K562 (cell line): ENCODE data around the gene ACP5. TPM values are rescaled to one million over a fixed set of nuclear protein-coding genes. Genes with fewer than 3 reads are reported as not detected.

Source experiments
- ATAC-seq: fragments of 200-7000 bp; cut with Tn5 transposase; 3 replicates; pipeline ENCODE4 v1.9.1; 2020; ENCODE audit warnings: moderate library complexity
- BruUV-seq: library from RNA; stranded (reverse); fragments of 400-500 nt; replicated peaks from 2 replicates; lab custom pipeline; 2021; lab: Mats Ljungman, UMichigan
- CTCF ChIA-PET: fragments of 300-600 bp; formaldehyde crosslinking; extraction: SDS; loops from one replicate; lab custom pipeline; 2021; ENCODE audit warnings: low intra/inter-chr PET ratio; lab: Yijun Ruan, JAX
- POLR2A ChIA-PET: fragments of 300-600, 350-650 bp; sonication (Branson Sonifier 250); formaldehyde crosslinking; extraction: SDS; loops from one replicate; lab custom pipeline; 2021; ENCODE audit warnings: antibody characterized with exemption, inconsistent platforms; lab: Yijun Ruan, JAX
- DNase-seq, 4 experiments: peaks; one replicate each; pipeline versions ENCODE4 v3.0.0 to v3.0.0-alpha.2; 2011 to 2018; ENCODE audit warnings: low spot score in 3 of 4, mixed read lengths in 3 of 4; ENCODE audit errors: extremely low read depth in 1 of 4
- FAIRE-seq: peaks from 2 replicates; lab custom pipeline; 2011; peaks lifted over from hg19 to GRCh38; lab: Jason Lieb, UNC
- H2AFZ ChIP-seq: 2 replicates; pipeline ENCODE4 v1.6.0; 2011; ENCODE audit warnings: low read depth, low read length, control low read depth, inconsistent platforms
- H3K27ac ChIP-seq: fragments of 200-600 bp; 3 replicates; pipeline ENCODE4 v1.8.0; 2011; ENCODE audit warnings: low read depth, mild to moderate bottlenecking, control low read depth, inconsistent platforms, low read length, moderate library complexity, mixed read lengths; ENCODE audit errors: extremely low read depth
- H3K27me3 ChIP-seq, 2 experiments: fragments of 300-600 bp in 1 of 2; 2 replicates in 1 of 2; 3 replicates in 1 of 2; pipeline versions ENCODE4 v1.6.0 to v1.8.0; 2011; ENCODE audit warnings: inconsistent platforms in 2 of 2, low read length in 2 of 2, mild to moderate bottlenecking in 1 of 2, mixed read lengths in 1 of 2, moderate library complexity in 1 of 2; ENCODE audit not compliant: control insufficient read depth in 2 of 2, insufficient read depth in 2 of 2
- H3K36me3 ChIP-seq: fragments of 300-600 bp; 3 replicates; pipeline ENCODE4 v1.8.0; 2011; ENCODE audit warnings: mild to moderate bottlenecking, low read length, inconsistent platforms; ENCODE audit not compliant: control insufficient read depth, insufficient read depth
- H3K4me1 ChIP-seq, 2 experiments: fragments of 200-600 bp in 1 of 2; replicated peaks in 1 of 2; 2 replicates in 1 of 2; 3 replicates in 1 of 2; pipeline versions ENCODE4 v1.5.1 to v1.8.0; 2011; ENCODE audit warnings: inconsistent platforms in 2 of 2, low read length in 2 of 2, mild to moderate bottlenecking in 1 of 2, mixed read lengths in 1 of 2, moderate library complexity in 1 of 2; ENCODE audit not compliant: control insufficient read depth in 2 of 2, insufficient read depth in 2 of 2
- H3K4me2 ChIP-seq: 2 replicates; pipeline ENCODE4 v1.6.1; 2011; ENCODE audit warnings: low read length, control low read depth, inconsistent platforms, mixed read lengths; ENCODE audit not compliant: insufficient read depth
- H3K4me3 ChIP-seq: fragments of 200-600 bp; sonication (generic), shearing (Covaris generic); 2 replicates; pipeline ENCODE4 v1.5.1; 2016; ENCODE audit warnings: control low read depth, inconsistent platforms
- H3K79me2 ChIP-seq: fragments of 200-600 bp; 3 replicates; pipeline ENCODE4 v1.8.0; 2011; ENCODE audit warnings: low read length, inconsistent platforms; ENCODE audit not compliant: control insufficient read depth, insufficient read depth
- H3K9ac ChIP-seq, 2 experiments: 2 replicates each; pipeline versions ENCODE4 v1.6.0 to v1.6.1; 2011; ENCODE audit warnings: low read depth in 2 of 2, low read length in 2 of 2, control low read depth in 1 of 2, inconsistent platforms in 1 of 2, mild to moderate bottlenecking in 1 of 2, mixed read lengths in 1 of 2; ENCODE audit not compliant: insufficient read depth in 1 of 2
- H3K9me1 ChIP-seq: one replicate; pipeline ENCODE4 v1.6.0; 2011; ENCODE audit warnings: inconsistent platforms, mild to moderate bottlenecking, low read length, moderate library complexity; ENCODE audit not compliant: control insufficient read depth, insufficient read depth
- H3K9me3 ChIP-seq: replicated peaks from 2 replicates; pipeline ENCODE4 v1.5.1; 2011; ENCODE audit warnings: low read depth, low read length, inconsistent platforms; ENCODE audit not compliant: control insufficient read depth, insufficient read depth
- H4K20me1 ChIP-seq: replicated peaks from 2 replicates; pipeline ENCODE4 v1.6.1; 2011; ENCODE audit warnings: low read length, inconsistent platforms, mixed read lengths; ENCODE audit not compliant: control insufficient read depth, insufficient read depth
- CBX5 ChIP-seq: IDR thresholded peaks from 2 replicates; pipeline ENCODE4 v1.6.1; 2014; ENCODE audit warnings: low read depth, borderline replicate concordance
- FOSL1 ChIP-seq: fragments of 200-800 bp; sonication (Bioruptor generic); conservative IDR thresholded peaks from 2 replicates; pipeline ENCODE4 v1.6.1; 2016; ENCODE audit warnings: missing genetic modification characterization, missing compliant biosample characterization
- HDAC2 ChIP-seq: fragments of 450-650 bp; IDR thresholded peaks from 2 replicates; pipeline ENCODE4 v1.6.1; 2016; ENCODE audit warnings: mild to moderate bottlenecking
- PCBP2 ChIP-seq: fragments of 200-400 bp; formaldehyde crosslinking; IDR thresholded peaks from 2 replicates; pipeline ENCODE4 v1.6.1; 2018; ENCODE audit warnings: low read length, low read depth, mild to moderate bottlenecking, moderate library complexity; ENCODE audit not compliant: poor library complexity, severe bottlenecking
- RAD21 ChIP-seq, 2 experiments: fragments of 250-450 bp in 1 of 2; fragments of 450-650 bp in 1 of 2; sonication (Bioruptor Pico) in 1 of 2; formaldehyde crosslinking in 1 of 2; IDR thresholded peaks in 1 of 2; conservative IDR thresholded peaks in 1 of 2; 2 replicates each; pipeline versions ENCODE4 v1.4.0 to v1.8.0; 2020 to 2022; ENCODE audit warnings: mild to moderate bottlenecking in 2 of 2, moderate library complexity in 1 of 2
- RBM22 ChIP-seq: fragments of 200-400 bp; formaldehyde crosslinking; IDR thresholded peaks from 2 replicates; pipeline ENCODE4 v1.6.1; 2018; ENCODE audit warnings: low read length, low read depth; ENCODE audit not compliant: poor library complexity, severe bottlenecking
- RFX7 ChIP-seq: fragments of 250-450 bp; sonication (Bioruptor Pico); IDR thresholded peaks from 2 replicates; pipeline ENCODE4 v1.5.1; 2021; ENCODE audit warnings: mild to moderate bottlenecking
- STAT5B ChIP-seq: fragments of 250-450 bp; sonication (Bioruptor Pico); IDR thresholded peaks from 2 replicates; pipeline ENCODE4 v1.8.0; 2021; ENCODE audit warnings: mild to moderate bottlenecking, inconsistent platforms
- ZBTB1 ChIP-seq: sonication (generic); formaldehyde crosslinking; IDR thresholded peaks from 2 replicates; pipeline ENCODE4 v1.8.1; 2023; ENCODE audit warnings: missing genetic modification reagents, low read depth, mild to moderate bottlenecking, borderline replicate concordance
- ZEB2 ChIP-seq: fragments of 450-650 bp; IDR thresholded peaks from 2 replicates; pipeline ENCODE4 v1.6.1; 2016
- ZFP91 ChIP-seq: sonication (generic); formaldehyde crosslinking; IDR thresholded peaks from 2 replicates; pipeline ENCODE4 v1.8.0; 2022; ENCODE audit warnings: mild to moderate bottlenecking, missing genetic modification reagents
- ZNF384 ChIP-seq: IDR thresholded peaks from 2 replicates; pipeline ENCODE4 v1.6.1; 2012; ENCODE audit warnings: low read depth, low read length, improper control_type of control experiment
- WGBS: fragments of 100-300 bp; shearing (Covaris generic); methylation state at CpG from one replicate; pipeline ENCODE4 v1.1.6; 2016; ENCODE audit warnings: low coverage, mixed read lengths; ENCODE audit not compliant: insufficient coverage; ENCODE audit errors: missing lambda C conversion rate; 5-methylcytosine and 5-hydroxymethylcytosine counted together
- in situ Hi-C: fragments of 300-500 bp; cut with MboI; formaldehyde crosslinking; loops from 4 replicates; pipeline ENCODE4 v1.15.0; 2018; ENCODE audit warnings: inconsistent platforms, mixed read lengths
- intact Hi-C: fragments of 100-400 bp; cut with micrococcal nuclease; formaldehyde crosslinking; loops from 2 replicates; pipeline ENCODE4 v1.14.2; 2022
- polyA plus RNA-seq, 8 experiments: library from polyadenylated mRNA; depleted of rRNA in 4 of 8; stranded (reverse) in 5 of 8; unstranded in 3 of 8; fragments of >200 nt; fragmentation: Nextera tagmentation in 2 of 8; fragmentation: Illumina TruSeq in 1 of 8; extraction: Ambion mirVana in 2 of 8; extraction: Trizol in 1 of 8; gene quantifications; 2 replicates each; pipeline versions ENCODE4 v1.2.1 to v1.2.3, GENCODE V29; 2011 to 2014; ENCODE audit warnings: inconsistent platforms in 1 of 8, missing spikeins in 1 of 8
- total RNA-seq, 7 experiments: library from RNA; depleted of rRNA in 6 of 7; stranded (reverse); fragments of >200 nt in 6 of 7; fragmentation: Illumina TruSeq in 2 of 7; extraction: Trizol in 2 of 7; gene quantifications; 2 replicates each; pipeline versions ENCODE4 v1.2.1 to v1.2.3, GENCODE V29; 2011 to 2021; ENCODE audit warnings: low replicate concordance in 1 of 7
- TF ChIP-seq, protein P1 (sequence below): fragments of 250-450 bp; sonication (Bioruptor Pico); IDR thresholded peaks from 2 replicates; pipeline ENCODE4 v1.4.0; 2020; ENCODE audit warnings: mild to moderate bottlenecking, moderate library complexity
- TF ChIP-seq, protein P2 (sequence below): fragments of 200-800 bp; sonication (Bioruptor generic); IDR thresholded peaks from 2 replicates; pipeline ENCODE4 v1.6.1; 2017; ENCODE audit warnings: missing genetic modification characterization, missing compliant biosample characterization

ACP5 gene
- total and polyA plus RNA-seq, 9 of the 15 experiments (the other 6 are each of a cell fraction or from before 2014, with no cell fraction given), result 0.06 to 1.1 (median 0.31) TPM; not detected in 1

DNA sequence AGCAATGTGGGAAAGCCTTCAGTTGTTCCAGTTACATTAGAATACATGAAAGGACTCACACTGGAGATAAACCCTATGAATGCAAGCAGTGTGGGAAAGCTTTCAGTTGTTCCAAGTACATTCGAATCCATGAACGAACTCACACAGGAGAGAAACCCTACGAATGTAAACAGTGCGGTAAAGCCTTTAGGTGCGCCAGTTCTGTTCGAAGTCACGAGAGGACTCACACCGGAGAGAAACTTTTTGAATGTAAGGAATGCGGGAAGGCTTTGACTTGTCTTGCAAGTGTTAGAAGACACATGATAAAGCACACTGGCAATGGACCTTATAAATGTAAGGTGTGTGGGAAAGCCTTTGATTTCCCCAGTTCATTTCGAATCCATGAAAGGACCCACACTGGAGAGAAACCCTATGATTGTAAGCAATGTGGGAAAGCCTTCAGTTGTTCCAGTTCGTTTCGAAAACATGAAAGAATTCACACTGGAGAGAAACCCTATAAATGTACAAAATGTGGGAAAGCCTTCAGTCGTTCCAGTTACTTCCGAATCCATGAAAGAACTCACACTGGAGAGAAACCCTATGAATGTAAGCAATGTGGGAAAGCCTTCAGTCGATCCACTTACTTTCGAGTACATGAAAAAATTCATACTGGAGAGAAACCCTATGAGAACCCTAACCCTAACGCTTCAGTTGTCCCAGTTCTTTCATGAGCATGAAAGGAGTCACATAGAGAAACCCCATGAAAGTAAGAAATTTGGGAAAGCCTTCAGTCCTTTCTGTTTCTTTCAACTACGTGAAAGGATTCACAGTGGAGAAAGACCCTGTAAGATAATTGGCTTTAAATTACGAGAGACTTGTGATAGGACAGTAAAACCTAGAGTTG is 40.0 kb upstream of the ACP5 start:
- in situ Hi-C loops, result no loop called here
- Histone ChIP-seq H3K9me3 (peaks cover 27% of the 10 kb centered on the region), H3K4me3 (no peak overlapping the region), H4K20me1 (no peaks in the 10 kb centered on the region), H3K27me3 (no peaks in the 10 kb centered on the region), H3K36me3 (peaks cover 72% of the 10 kb centered on the region), H3K4me1 (no peaks in the 10 kb centered on the region), H3K9ac (no peak overlapping the region), H3K9me1 (no peaks in the 10 kb centered on the region), H3K27ac (no peak overlapping the region), H3K79me2 (peaks cover 8% of the 10 kb centered on the region), H2AFZ (no peak overlapping the region), H3K4me2 (no peak overlapping the region)
- no peak for DNase-seq
- ChIA-PET CTCF (no interaction called here), POLR2A (no interaction called here)
- WGBS, result 99% methylated on average over 19 of the region's 19 CpGs
- intact Hi-C loops, result no loop called here
- FAIRE-seq, result no peak
- TSS peak; percentile 17 for BruUV-seq
- ATAC-seq, result no peak
- no peak for TF ChIP-seq RFX7 (CRISPR knock-in tag)
- TF ChIP-seq HDAC2, result no peak
- peak; percentile 71 for TF ChIP-seq ZEB2
- TF ChIP-seq CBX5, result no peak
- no peak for TF ChIP-seq ZNF384
- TF ChIP-seq ZBTB1, result no peak
- TF ChIP-seq, protein P1, sequence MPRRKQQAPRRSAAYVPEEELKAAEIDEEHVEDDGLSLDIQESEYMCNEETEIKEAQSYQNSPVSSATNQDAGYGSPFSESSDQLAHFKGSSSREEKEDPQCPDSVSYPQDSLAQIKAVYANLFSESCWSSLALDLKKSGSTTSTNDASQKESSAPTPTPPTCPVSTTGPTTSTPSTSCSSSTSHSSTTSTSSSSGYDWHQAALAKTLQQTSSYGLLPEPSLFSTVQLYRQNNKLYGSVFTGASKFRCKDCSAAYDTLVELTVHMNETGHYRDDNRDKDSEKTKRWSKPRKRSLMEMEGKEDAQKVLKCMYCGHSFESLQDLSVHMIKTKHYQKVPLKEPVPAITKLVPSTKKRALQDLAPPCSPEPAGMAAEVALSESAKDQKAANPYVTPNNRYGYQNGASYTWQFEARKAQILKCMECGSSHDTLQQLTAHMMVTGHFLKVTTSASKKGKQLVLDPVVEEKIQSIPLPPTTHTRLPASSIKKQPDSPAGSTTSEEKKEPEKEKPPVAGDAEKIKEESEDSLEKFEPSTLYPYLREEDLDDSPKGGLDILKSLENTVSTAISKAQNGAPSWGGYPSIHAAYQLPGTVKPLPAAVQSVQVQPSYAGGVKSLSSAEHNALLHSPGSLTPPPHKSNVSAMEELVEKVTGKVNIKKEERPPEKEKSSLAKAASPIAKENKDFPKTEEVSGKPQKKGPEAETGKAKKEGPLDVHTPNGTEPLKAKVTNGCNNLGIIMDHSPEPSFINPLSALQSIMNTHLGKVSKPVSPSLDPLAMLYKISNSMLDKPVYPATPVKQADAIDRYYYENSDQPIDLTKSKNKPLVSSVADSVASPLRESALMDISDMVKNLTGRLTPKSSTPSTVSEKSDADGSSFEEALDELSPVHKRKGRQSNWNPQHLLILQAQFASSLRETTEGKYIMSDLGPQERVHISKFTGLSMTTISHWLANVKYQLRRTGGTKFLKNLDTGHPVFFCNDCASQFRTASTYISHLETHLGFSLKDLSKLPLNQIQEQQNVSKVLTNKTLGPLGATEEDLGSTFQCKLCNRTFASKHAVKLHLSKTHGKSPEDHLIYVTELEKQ (CRISPR knock-in tag), result no peak
- TF ChIP-seq FOSL1 (tag), result no peak
- TF ChIP-seq, protein P2, sequence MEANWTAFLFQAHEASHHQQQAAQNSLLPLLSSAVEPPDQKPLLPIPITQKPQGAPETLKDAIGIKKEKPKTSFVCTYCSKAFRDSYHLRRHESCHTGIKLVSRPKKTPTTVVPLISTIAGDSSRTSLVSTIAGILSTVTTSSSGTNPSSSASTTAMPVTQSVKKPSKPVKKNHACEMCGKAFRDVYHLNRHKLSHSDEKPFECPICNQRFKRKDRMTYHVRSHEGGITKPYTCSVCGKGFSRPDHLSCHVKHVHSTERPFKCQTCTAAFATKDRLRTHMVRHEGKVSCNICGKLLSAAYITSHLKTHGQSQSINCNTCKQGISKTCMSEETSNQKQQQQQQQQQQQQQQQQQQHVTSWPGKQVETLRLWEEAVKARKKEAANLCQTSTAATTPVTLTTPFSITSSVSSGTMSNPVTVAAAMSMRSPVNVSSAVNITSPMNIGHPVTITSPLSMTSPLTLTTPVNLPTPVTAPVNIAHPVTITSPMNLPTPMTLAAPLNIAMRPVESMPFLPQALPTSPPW (CRISPR knock-in tag), result no peak
- no peak for TF ChIP-seq PCBP2
- no peak for TF ChIP-seq ZFP91
- TF ChIP-seq STAT5B (CRISPR knock-in tag), result no peak
- TF ChIP-seq RBM22, result no peak
- no peak for TF ChIP-seq RAD21 (CRISPR knock-in tag; conservative IDR thresholded peaks at IDR 0.05 in 1 of 2, IDR thresholded peaks at IDR 0.05 in 1 of 2)
